22Rv1 (cell line): Measurements from ENCODE around the gene MMAB.

Source experiments
- CTCF ChIP-seq: fragments of 450-650 bp; IDR thresholded peaks from 2 replicates; pipeline ENCODE4 v1.5.1; 2017; ENCODE audit warnings: mild to moderate bottlenecking
- ZFX ChIP-seq: fragments of 450-650 bp; IDR thresholded peaks from 2 replicates; pipeline ENCODE4 v1.6.1; 2017; ENCODE audit warnings: antibody characterized with exemption, borderline replicate concordance

GRCh38 chr12:109604132-109604585 is 30.9 kb upstream of the MMAB start:
- TF ChIP-seq CTCF (no peak), ZFX (no peak)
